HCEC 1CT (cell line): ENCODE results near the gene PPP1R3E.
"Not testable (repeated sequence)": the region's sequence is repeated elsewhere in the genome, so short reads cannot be mapped to it uniquely, and the experiment has no call there.

Source experiments
- DNase-seq: peaks from one replicate; pipeline ENCODE4 v3.0.0-alpha.2; 2017

The PPP1R3E gene

GRCh38 chr14:23297096-23297495 lies 5.6 kb downstream of the PPP1R3E start:
- DNase-seq = no peak

GRCh38 chr14:23296012-23296777 lies 6.5 kb downstream of the PPP1R3E start:
- DNase-seq = no peak

GRCh38 chr14:23294734-23295561 lies 7.7 kb downstream of the PPP1R3E start:
- DNase-seq = peak; percentile 45

- DNase-seq = peak; percentile 10
These were observed 15.7 kb downstream of the PPP1R3E start for GRCh38 chr14:23286902-23287479.

GRCh38 chr14:23286020-23286901 lies 16.4 kb downstream of the PPP1R3E start, which contains the start of gene HOMEZ:
Gene HOMEZ (minus strand): TSS chr14:23286132. CDS start chr14:23285952, 180 bp downstream.
- peak; percentile 99 for DNase-seq

- DNase-seq = peak; percentile 6
These were observed 17.1 kb downstream of the PPP1R3E start for GRCh38 chr14:23285530-23286019.

- peak; percentile 16 for DNase-seq
These were observed 17.8 kb downstream of the PPP1R3E start for GRCh38 chr14:23284654-23285529.

GRCh38 chr14:23281247-23281646 lies 21.4 kb downstream of the PPP1R3E start:
- DNase-seq = no peak

- not testable (repeated sequence) for DNase-seq
These were observed 24.7 kb downstream of the PPP1R3E start for GRCh38 chr14:23277928-23278327.

- DNase-seq = no peak
These were observed 25.5 kb downstream of the PPP1R3E start for GRCh38 chr14:23277189-23277588.

- no peak for DNase-seq
These were observed 27.2 kb downstream of the PPP1R3E start for GRCh38 chr14:23275412-23275811.

GRCh38 chr14:23269193-23269592 lies 33.5 kb downstream of the PPP1R3E start:
- no peak for DNase-seq

- DNase-seq = not testable (repeated sequence)
These were observed 41.8 kb downstream of the PPP1R3E start for GRCh38 chr14:23260849-23261248.

- DNase-seq = no peak
These were observed 43.2 kb downstream of the PPP1R3E start for GRCh38 chr14:23259426-23259825.

- no peak for DNase-seq
These were observed 44.4 kb downstream of the PPP1R3E start for GRCh38 chr14:23258256-23258655.

- DNase-seq = no peak
These were observed 50.0 kb downstream of the PPP1R3E start for GRCh38 chr14:23252420-23253333.

GRCh38 chr14:23252006-23252405 lies 50.7 kb downstream of the PPP1R3E start:
- DNase-seq = no peak

GRCh38 chr14:23249824-23250223 lies 52.8 kb downstream of the PPP1R3E start:
- DNase-seq = no peak

- DNase-seq = peak; percentile 9
These were observed 54.1 kb downstream of the PPP1R3E start for GRCh38 chr14:23248601-23249000.
